ENCODE measurements around the gene BBIP1.

DNA sequence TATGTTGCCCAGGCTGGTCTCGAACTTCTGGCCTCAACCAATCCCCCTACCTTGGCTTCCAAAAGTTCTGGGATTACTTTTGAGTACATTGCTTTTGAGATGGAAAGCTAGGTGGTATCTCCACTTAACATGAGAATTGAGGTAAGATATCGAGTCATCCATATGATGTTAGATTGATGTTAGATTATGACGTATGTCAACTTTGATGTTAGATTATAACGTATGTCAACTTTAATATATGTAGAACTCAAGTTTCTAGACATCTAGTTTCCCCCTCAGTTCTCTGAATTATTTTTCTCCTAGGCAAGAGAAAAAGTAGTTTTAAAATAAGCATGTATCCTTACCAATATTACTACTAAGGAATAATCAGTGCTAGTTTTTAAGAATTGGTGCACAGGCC lies 20.4 kb upstream of the BBIP1 start:
- no peak for TF ChIP-seq SP1 (IDR thresholded peaks at IDR 0.05)
- TF ChIP-seq FOXA1 (IDR thresholded peaks at IDR 0.05), result no peak

Measured in HEK293T (cell line).